Activated CD4-positive, alpha-beta T cell treated with anti-CD3 and anti-CD28 coated beads, Interleukin-2, amount 50 U/mL, for 4 hours (primary cell): ENCODE measurements around the gene KDM1A.

ENCODE experiments used
- DNase-seq, 2 experiments: peaks; one replicate each; pipeline ENCODE4 v3.0.0-alpha.2; 2020

The KDM1A gene

GRCh38 chr1:23111600-23112535, 92.6 kb downstream of the KDM1A start:
- peak; percentile 37 to 42 for DNase-seq

- no peak for DNase-seq
Observed at GRCh38 chr1:23114424-23115079, 95.3 kb downstream of the KDM1A start.

- no peak for DNase-seq
Observed at GRCh38 chr1:23116216-23116836, 97.1 kb downstream of the KDM1A start.

- DNase-seq, result no peak
Observed at GRCh38 chr1:23116921-23117699, 97.8 kb downstream of the KDM1A start.

GRCh38 chr1:23118407-23118806, 99.1 kb downstream of the KDM1A start:
- DNase-seq, result no peak

GRCh38 chr1:23118957-23119792, 99.9 kb downstream of the KDM1A start:
- DNase-seq, result peak; percentile 22 to 33

GRCh38 chr1:23120383-23120782, 101.1 kb downstream of the KDM1A start:
- DNase-seq, result no peak

- no peak for DNase-seq
Observed at GRCh38 chr1:23122023-23122748, 102.9 kb downstream of the KDM1A start.

- DNase-seq, result no peak
Observed at GRCh38 chr1:23122796-23123195, 103.5 kb downstream of the KDM1A start.

GRCh38 chr1:23123528-23123927, 104.3 kb downstream of the KDM1A start:
- no peak for DNase-seq

GRCh38 chr1:23124259-23125026, 105.2 kb downstream of the KDM1A start:
- DNase-seq, result no peak

GRCh38 chr1:23125489-23125888, 106.2 kb downstream of the KDM1A start:
- DNase-seq, result no peak

- DNase-seq, result no peak
Observed at GRCh38 chr1:23126200-23126599, 106.9 kb downstream of the KDM1A start.

GRCh38 chr1:23126801-23127200, 107.5 kb downstream of the KDM1A start:
- no peak for DNase-seq

GRCh38 chr1:23129846-23130245, 110.6 kb downstream of the KDM1A start:
- DNase-seq, result no peak

GRCh38 chr1:23132033-23132432, 112.8 kb downstream of the KDM1A start:
- DNase-seq, result no peak
